GM13976 (cell line): ENCODE results near the gene TIMM9.
"Not testable (repeated sequence)": the region's sequence is repeated elsewhere in the genome, so short reads cannot be mapped to it uniquely, and the experiment has no call there.

Source experiments
- DNase-seq: peaks from one replicate; pipeline ENCODE4 v3.0.0; 2012; ENCODE audit warnings: low spot score
- CTCF ChIP-seq: IDR thresholded peaks from 2 replicates; pipeline ENCODE4 v1.5.1; 2012; ENCODE audit warnings: borderline replicate concordance, mild to moderate bottlenecking; ENCODE audit not compliant: insufficient read depth; ENCODE audit errors: extremely low read depth, missing control alignments, control extremely low read depth
- in situ Hi-C: fragments of 300-500 bp; cut with MboI; formaldehyde crosslinking; loops from one replicate; pipeline ENCODE4 v1.12.0; 2022; ENCODE audit warnings: low sequenced_read_pairs, mixed read lengths, inconsistent platforms; ENCODE audit not compliant: unreplicated experiment

TIMM9 gene

GRCh38 chr14:58390830-58391229 lies 36.5 kb downstream of the TIMM9 start:
- in situ Hi-C loops = no loop called here
- no peak for DNase-seq
- TF ChIP-seq CTCF = no peak

GRCh38 chr14:58376791-58377190 lies 50.5 kb downstream of the TIMM9 start:
- in situ Hi-C loops = no loop called here
- no peak for DNase-seq
- no peak for TF ChIP-seq CTCF

GRCh38 chr14:58368956-58369355 lies 58.4 kb downstream of the TIMM9 start:
- DNase-seq = no peak
- TF ChIP-seq CTCF = no peak
- in situ Hi-C loops = no loop called here

DNA sequence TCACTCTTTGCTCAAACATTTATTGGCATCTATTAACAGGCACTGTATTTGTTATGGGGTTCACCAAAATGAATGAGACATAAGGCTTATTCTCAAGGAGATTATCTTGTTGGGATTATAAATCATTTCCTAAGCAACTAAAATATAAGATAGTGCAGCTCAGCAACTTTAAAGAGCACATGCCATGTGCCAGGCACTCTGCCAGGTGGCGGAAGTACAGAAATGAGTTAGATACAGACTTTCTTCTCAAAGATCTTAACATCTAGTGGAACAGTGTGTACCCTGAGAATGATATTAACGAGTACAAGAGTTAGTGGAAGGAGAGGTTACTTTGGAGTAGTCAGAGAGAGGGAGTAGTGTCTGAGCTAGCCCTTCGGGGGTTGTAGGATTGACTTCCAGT lies 60.0 kb downstream of the TIMM9 start:
- no peak for TF ChIP-seq CTCF

GRCh38 chr14:58364316-58364715 lies 63.0 kb downstream of the TIMM9 start:
- no peak for DNase-seq
- no peak for TF ChIP-seq CTCF
- in situ Hi-C loops = no loop called here

More for the DNA sequence above, 60.0 kb downstream of the TIMM9 start:
- in situ Hi-C loops = no loop called here
- DNase-seq = no peak

DNA sequence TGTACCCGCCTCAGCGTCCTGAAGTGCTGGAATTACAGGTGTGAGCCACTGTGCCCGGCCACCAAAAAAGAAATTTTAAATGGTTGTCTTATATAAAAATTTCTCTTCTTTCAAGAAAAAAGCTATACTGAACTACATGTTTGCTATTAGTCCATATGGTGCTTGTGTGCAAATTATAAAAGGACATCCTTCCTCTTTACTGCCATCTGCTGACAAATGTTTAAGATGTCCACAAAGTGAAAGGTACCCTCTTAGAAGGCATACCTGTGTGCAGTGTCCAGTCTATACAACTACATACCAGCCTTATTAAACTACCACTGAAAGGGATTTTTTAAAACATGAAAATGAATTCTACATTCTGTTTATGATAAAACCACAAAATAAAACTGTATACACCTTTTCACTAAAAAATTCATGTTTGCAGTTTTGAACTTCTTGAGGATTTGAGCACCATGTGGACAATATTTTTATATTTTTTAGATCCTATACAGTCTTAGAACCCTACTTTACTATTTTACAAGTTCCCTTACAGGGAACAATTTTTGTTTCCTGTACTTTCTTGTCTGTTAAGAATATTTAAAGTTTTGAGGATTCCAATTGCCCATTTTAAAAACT lies 64.4 kb downstream of the TIMM9 start:
- peak; percentile 17 for TF ChIP-seq CTCF
- peak; percentile 26 for DNase-seq
- in situ Hi-C loops = no loop called here

DNA sequence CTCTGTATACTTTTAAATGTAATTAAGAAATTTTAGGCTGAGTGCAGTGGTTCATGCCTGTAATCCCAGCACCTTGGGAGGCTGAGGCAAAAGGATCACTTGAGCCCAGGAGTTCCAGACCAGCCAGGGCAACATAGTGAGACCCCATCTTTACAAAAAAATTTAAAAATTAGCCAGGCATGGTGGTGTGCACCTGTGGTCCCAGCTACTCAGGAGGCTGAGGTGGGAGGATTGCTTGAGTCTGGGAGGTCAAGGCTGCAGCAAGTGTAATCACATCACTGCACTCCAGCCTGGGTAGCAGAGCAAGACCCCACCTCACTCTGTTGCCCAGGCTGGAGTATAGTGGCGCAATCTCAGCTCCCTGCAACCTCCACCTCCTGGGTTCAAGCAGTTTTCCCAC lies 65.1 kb downstream of the TIMM9 start:
- in situ Hi-C loops, DNase-seq: not testable (repeated sequence)
